ENCODE measurements around the gene PPM1F.
"Not testable (repeated sequence)": the region's sequence is repeated elsewhere in the genome, so short reads cannot be mapped to it uniquely, and the experiment has no call there.

The PPM1F gene

DNA sequence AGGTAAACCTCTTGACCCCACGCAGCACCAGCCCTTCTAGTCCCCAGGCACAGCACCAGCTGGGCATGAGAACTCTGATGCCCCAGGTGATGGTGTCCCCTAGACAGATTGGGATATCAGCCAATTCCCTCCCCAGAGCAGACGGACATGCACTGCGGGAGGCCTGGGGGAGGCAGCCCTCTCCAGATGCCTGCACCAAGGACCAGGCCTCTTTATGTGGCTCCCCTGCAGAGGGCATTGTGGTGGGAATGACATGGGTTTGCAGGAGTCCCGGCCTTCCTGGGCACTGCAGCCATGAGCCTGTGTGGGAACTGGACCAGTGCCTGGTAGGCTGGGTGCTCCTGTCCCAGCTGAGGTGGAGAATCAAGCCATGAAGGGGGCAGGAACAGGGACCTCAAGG lies 25.9 kb downstream of the PPM1F start:
- intact Hi-C loops (cut with DNase I) = no loop called here
- no peak for DNase-seq

- DNase-seq = peak in 1 of 10 donors; percentile 79
- intact Hi-C loops (cut with DNase I) = no loop called here
Measured at GRCh38 chr22:21923163-21923561, 29.5 kb downstream of the PPM1F start.

DNA sequence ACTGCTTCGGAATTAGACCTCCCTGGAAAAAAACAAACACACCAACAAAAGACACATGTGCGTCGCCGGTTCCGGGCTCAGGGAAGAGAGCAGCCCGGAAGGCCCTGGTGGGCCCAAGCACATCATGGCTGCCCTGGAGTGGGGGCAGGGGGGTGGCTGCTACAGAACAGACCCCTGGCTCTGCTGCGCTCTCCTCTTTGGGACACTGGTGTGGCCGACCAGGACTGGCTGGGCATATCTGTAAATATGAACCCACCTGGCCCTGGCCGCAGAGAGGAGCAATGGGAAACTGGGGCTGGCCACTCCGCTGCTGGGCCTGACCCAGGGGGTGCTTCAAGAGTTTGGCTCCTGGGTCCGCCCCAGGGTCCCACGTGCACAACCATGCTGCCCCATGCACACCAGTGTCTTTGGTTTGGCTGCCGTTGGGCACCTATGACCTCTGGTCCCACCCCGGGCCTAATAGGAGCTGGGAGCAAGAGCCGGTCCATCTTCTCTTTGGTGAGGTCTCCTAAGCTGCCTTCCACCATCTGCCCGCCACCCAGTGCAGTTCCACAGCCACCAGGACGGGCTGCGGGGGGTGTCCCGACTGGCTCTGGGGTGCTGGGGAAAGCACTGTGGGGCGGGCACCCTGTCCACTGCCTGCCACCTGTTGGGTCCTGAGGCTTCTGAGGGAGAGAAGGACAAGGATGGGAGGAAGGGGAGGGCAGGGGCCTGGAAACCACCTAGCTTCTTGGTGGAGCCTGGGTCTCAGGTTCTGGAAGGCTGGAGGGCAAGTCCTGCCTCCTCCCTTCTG lies 30.1 kb downstream of the PPM1F start:
- intact Hi-C loops (cut with DNase I) = no loop called here
- peak in 2 of 10 donors; percentile 55 to 75 for DNase-seq

GRCh38 chr22:21921729-21922128 lies 30.9 kb downstream of the PPM1F start:
- intact Hi-C loops (cut with DNase I) = no loop called here
- peak in 2 of 10 donors; percentile 79 to 81 for DNase-seq

GRCh38 chr22:21921184-21921721 lies 31.4 kb downstream of the PPM1F start:
- peak in 2 of 10 donors; percentile 62 to 77 for DNase-seq
- intact Hi-C loops (cut with DNase I) = no loop called here

DNA sequence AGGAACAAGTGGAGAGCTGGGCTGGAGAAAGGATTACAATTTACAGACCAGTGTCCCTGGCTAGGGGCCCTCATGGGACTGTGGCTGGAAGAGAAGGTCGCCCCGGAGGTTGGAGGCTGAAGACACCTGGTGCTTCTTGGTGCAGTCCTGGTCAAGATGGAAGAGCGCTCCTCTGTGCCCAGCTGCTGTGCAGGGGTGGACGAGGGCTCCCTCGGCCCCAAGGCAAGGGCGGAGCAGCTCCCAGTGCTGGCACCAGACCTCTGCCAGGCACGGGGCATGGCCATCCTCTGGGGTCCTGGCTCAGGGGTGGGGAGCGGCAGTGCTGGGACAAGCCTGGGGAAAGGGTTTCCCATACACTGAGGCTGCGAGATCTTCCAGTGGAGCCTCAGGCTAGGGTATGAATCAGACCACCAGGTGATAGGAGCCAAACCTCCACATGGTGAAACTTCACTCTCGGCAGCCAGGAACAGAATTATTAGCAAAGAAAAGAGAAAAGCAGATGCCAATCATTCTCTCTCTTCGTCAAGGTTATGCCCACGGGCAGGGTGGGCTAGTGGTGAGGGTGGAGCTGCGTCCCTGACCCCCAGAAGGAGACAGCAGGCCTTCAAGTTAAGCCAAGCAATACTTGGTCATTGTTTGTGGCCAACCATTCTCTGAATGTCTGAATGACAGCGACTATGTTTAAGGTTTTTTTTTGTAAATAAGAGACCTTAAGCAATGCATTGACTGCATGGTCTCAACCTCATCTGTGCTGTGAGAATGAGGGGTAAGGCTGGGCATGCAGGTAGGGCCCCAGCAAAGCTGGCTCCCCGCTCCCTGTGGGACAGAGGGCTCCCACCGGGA lies 32.1 kb downstream of the PPM1F start:
- peak in 2 of 10 donors; percentile 68 to 79 for DNase-seq
- intact Hi-C loops (cut with DNase I) = no loop called here

GRCh38 chr22:21919526-21920307 lies 32.9 kb downstream of the PPM1F start:
- DNase-seq = peak in 2 of 10 donors; percentile 60 to 66
- intact Hi-C loops (cut with DNase I) = no loop called here

DNA sequence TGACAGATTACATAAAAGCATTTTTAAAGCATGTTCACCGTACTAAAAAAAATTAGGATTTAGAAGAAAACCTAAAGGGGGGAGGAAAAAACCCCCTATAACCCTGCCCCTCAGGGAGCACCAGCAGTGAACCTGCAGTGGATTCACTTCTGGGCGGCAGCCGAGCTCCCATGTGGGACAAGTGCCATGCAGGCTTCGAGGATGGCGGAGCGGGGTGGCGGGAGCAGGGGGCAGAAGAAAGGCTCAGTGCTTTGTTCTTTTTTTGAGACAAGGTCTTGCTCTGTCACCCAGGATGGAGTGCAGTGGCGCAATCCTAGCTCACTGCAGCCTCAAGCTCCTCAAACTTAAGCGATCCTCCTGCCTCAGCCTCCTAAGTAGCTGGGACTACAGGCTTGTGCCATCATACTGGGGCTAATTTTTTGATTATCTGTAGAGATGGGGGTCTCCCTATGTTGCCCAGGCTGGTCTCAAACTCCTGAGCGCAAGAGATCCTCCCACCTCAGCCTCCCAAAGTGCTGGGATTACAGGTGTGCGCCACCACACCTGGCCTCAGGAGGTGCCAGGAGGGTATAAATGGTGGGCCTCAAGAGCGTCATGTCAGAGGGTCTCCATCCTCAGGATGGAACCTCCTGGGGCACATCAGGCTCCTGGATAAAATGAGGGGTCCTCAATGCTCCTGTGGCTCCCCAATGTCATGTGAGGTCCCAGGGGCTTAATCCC lies 34.0 kb downstream of the PPM1F start:
- intact Hi-C loops (cut with DNase I) = no loop called here
- peak in 2 of 10 donors; percentile 72 to 80 for DNase-seq

DNA sequence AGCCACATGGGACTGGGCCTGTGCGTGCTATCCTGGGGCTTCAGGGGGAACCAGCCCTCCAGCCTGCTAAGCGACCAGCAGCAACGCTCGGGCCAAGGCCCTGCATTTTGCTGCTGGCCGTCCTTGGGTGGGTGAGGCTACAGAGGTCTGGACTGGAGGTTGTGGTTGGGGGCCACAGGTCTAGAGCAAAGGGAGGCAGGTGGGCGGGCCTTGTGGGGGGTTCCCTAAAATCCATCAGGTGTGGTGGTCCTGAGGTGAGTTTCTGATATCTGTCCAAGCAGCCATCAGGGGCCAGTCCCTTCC lies 34.7 kb downstream of the PPM1F start:
- intact Hi-C loops (cut with DNase I) = no loop called here
- DNase-seq = peak in 1 of 10 donors; percentile 67

DNA sequence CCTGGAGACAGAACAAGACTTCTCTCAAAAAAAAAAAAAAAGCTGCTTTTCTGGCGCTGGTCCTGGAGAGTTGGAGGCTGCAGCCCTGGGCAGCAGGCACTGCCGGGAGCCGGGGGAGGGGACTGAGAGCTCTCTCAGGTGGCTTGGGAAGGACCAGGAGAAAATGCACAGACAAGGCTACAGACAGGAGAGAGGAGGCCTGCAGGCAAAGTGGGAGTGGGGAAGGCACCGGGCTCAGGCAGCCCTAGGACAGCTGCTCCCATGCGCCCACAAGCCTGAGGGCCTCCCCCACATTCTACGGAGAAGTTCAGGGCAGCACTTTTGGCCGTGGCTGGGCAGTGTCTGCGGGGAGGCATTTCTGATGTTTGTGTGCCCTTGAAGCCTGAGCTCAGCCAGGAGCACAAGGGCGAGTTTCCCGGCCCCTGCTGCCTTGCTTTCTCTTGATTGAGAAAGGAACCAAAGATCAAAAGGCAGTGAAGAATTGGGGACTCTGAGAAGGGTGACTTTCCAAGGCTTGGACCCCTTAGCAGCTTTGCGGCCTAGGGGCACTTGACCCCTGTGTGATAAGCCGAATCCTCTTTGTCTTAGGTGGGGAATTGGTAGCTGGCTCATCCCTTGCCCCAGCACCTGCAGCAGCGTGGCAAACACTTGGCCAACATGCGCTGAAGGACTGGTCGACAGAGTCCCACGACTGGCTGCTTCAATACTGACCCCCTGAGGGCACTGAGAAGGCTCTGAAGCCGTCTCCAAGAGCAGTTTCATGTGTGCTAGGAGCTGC lies 35.3 kb downstream of the PPM1F start:
- peak in 6 of 10 donors; percentile 37 to 91 (median 67) for DNase-seq
- intact Hi-C loops (cut with DNase I) = no loop called here

GRCh38 chr22:21916309-21916918 lies 36.2 kb downstream of the PPM1F start:
- DNase-seq = peak in 3 of 10 donors; percentile 32 to 64 (median 32)
- intact Hi-C loops (cut with DNase I) = no loop called here

DNA sequence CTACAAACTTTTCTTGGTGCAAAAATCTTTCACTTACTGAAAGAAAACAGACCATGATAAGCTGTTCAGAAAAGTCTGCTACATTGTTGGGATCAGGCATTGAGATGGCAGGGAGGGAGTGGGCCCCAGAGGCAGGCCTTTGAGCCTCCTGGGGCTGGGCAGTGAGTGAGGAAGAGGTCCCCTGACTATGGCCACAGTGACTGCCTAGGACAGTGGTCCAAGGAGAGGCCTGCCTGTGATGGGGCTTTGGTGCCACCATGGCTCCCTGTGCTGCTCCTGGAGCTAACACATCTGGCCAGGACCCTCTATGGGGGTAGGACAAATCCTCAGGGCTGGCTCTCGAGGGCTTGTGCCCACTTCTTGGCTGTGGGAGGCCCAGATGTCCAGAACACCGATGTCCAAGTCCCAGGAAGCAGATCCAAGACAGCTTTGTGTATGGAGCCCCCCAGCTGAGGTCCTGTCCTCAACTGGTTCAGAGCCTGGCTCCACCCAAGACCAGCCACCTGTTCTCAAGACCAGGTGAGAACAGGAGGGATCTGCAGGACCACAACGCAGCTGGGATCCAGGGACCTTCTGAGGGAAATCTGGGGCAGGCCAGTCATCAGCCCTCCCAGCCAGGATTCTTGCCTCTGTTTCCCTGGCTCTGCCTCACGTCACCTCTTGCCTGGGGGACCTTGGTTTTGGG lies 36.9 kb downstream of the PPM1F start:
- intact Hi-C loops (cut with DNase I) = no loop called here
- DNase-seq = peak in 3 of 10 donors; percentile 30 to 81 (median 70)

GRCh38 chr22:21914033-21914642 lies 38.5 kb downstream of the PPM1F start:
- peak in 3 of 10 donors; percentile 13 to 39 (median 18) for DNase-seq
- intact Hi-C loops (cut with DNase I) = not testable (repeated sequence)

- DNase-seq = peak in 2 of 10 donors; percentile 6 to 10
- intact Hi-C loops (cut with DNase I) = not testable (repeated sequence)
Measured at GRCh38 chr22:21910367-21910766, 42.3 kb downstream of the PPM1F start.

DNA sequence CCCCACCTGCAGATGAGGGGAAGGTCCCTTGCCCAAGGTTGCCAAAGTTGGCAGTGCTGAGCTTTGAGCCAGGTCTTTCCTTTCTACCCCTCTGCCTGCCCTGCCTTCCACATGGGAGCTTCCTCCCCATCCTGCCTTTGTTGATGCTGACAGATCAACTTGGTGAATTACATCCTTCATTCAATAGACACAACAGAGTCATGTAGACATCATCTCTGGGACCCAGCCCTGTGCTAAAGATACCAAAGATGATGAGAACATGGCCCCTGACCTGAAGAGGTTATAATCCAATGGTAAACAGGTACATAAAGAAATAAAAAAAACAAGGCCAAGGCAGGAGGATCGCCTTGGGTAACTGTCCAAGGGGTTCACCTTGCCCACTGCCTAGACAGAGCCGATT lies 42.8 kb downstream of the PPM1F start:
- peak in 1 of 10 donors; percentile 21 for DNase-seq
- intact Hi-C loops (cut with DNase I) = no loop called here

GRCh38 chr22:21907638-21908522 lies 44.8 kb downstream of the PPM1F start:
- intact Hi-C loops (cut with DNase I) = no loop called here

DNA sequence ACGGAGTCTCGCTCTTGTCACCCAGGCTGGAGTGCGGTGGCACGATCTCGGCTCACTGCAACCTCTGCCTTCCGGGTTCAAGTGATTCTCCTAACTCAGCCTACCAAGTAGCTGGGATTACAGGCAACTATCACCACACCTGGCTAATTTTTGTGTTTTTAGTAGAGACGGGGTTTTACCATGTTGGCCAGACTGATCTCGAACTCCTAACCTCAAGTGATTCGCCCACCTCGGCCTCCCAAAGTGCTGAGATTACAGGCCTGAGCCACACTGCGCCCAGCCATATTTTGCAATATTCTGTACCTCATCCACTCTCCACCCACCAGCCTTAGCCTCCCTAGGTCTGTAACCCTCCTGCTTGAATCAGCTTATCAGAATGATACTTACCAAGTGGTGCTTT lies 47.4 kb downstream of the PPM1F start:
- peak in 1 of 10 donors; percentile 9 for DNase-seq
- intact Hi-C loops (cut with DNase I) = not testable (repeated sequence)

More at GRCh38 chr22:21907638-21908522, 44.8 kb downstream of the PPM1F start:
- peak in 2 of 10 donors; percentile 32 to 38 for DNase-seq
